ENCODE results near the gene CXCL1. TPM values are rescaled to one million over a fixed set of nuclear protein-coding genes. Genes with fewer than 3 reads are reported as not detected.
"Not testable (repeated sequence)": the region's sequence is repeated elsewhere in the genome, so short reads cannot be mapped to it uniquely, and the experiment has no call there.

The CXCL1 gene
- total RNA-seq, 2 donors from 2014 or later = 0.68 to 8.7 TPM

DNA sequence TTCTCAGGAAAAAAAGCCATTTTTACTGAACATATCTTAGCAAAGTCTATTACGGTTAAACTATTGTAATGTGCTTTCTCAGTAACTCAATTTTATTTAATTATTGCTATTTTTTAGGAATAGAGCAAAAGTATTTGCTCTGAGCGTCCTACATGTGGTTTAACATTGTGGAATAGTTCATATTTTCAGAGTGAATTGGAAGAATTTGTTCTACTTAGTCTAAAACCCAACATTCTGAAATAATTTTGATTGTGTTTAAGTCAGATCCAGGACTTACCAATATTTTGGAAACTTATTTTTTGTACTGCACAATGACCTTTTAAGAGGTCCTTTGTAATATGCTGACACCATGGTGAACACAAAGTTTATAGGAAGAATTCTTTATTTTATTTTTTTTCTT, 27.2 kb downstream of the CXCL1 start:
- H3K27me3 ChIP-seq (replicated peaks; ENCODE audit: insufficient read depth) = no peaks in the 10 kb centered on the region
- ATAC-seq (ENCODE audit: insufficient number of reproducible peaks, low FRiP score, low read depth) = no peak
- TF ChIP-seq CTCF (IDR thresholded peaks at IDR 0.05) = no peak
- no peak for DNase-seq (ENCODE audit: low spot score)
- H3K4me1 ChIP-seq (ENCODE audit: control insufficient read depth in 1 of 2, low read depth in 2 of 2) = no peaks in the 10 kb centered on the region
- H3K4me3 ChIP-seq = no peak overlapping the region
- no peaks in the 10 kb centered on the region for H3K36me3 ChIP-seq
- H3K9me3 ChIP-seq = no peaks in the 10 kb centered on the region
- H3K27ac ChIP-seq = no peak overlapping the region

GRCh38 chr4:73897380-73898136, 28.4 kb downstream of the CXCL1 start:
- Histone ChIP-seq H3K4me1 (ENCODE audit: control insufficient read depth in 1 of 2, low read depth in 2 of 2) (no peaks in the 10 kb centered on the region), H3K36me3 (no peaks in the 10 kb centered on the region), H3K27ac (no peak overlapping the region), H3K4me3 (no peak overlapping the region), H3K27me3 (replicated peaks; ENCODE audit: insufficient read depth) (no peaks in the 10 kb centered on the region), H3K9me3 (no peaks in the 10 kb centered on the region)
- DNase-seq (ENCODE audit: low spot score) (no peak), ATAC-seq (ENCODE audit: insufficient number of reproducible peaks, low FRiP score, low read depth) (no peak)
- TF ChIP-seq CTCF (IDR thresholded peaks at IDR 0.05) = no peak

GRCh38 chr4:73899338-73899737, 30.1 kb downstream of the CXCL1 start:
- H3K4me1 ChIP-seq (ENCODE audit: control insufficient read depth in 1 of 2, low read depth in 2 of 2); H3K27me3 ChIP-seq (replicated peaks; ENCODE audit: insufficient read depth); H3K9me3 ChIP-seq; H3K36me3 ChIP-seq; DNase-seq (ENCODE audit: low spot score); H3K4me3 ChIP-seq; ATAC-seq (ENCODE audit: insufficient number of reproducible peaks, low FRiP score, low read depth); H3K27ac ChIP-seq: not testable (repeated sequence)

DNA sequence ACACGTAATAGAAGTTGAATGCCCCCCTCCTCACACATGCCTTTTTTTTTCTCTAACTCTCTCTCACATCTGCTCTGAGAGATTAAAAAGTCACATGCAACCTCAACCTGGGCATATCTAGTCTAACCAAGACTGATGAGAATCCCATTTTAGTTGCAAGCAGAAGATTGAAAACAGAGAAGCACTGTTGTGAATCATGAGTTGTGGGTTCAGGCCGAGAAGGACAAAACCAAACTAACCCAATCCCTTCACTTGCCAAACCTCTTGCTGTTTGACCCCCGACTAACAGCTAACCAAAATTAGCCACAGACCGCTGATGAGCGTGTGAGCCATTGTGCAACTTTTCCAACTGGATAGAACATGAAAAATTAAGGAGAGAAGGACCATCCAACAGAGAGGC, 31.8 kb downstream of the CXCL1 start:
- no peaks in the 10 kb centered on the region for H3K27me3 ChIP-seq (replicated peaks; ENCODE audit: insufficient read depth)
- H3K9me3 ChIP-seq = no peaks in the 10 kb centered on the region
- H3K27ac ChIP-seq = no peak overlapping the region
- no peak overlapping the region for H3K4me3 ChIP-seq
- no peak for TF ChIP-seq CTCF (IDR thresholded peaks at IDR 0.05)
- no peaks in the 10 kb centered on the region for H3K36me3 ChIP-seq
- DNase-seq (ENCODE audit: low spot score) (no peak), ATAC-seq (ENCODE audit: insufficient number of reproducible peaks, low FRiP score, low read depth) (no peak)
- no peaks in the 10 kb centered on the region for H3K4me1 ChIP-seq (ENCODE audit: control insufficient read depth in 1 of 2, low read depth in 2 of 2)

GRCh38 chr4:73902038-73902637, 32.9 kb downstream of the CXCL1 start:
- Histone ChIP-seq H3K36me3 (no peaks in the 10 kb centered on the region), H3K4me3 (no peak overlapping the region), H3K4me1 (ENCODE audit: control insufficient read depth in 1 of 2, low read depth in 2 of 2) (no peaks in the 10 kb centered on the region), H3K9me3 (no peaks in the 10 kb centered on the region), H3K27me3 (replicated peaks; ENCODE audit: insufficient read depth) (no peaks in the 10 kb centered on the region), H3K27ac (no peak overlapping the region)
- no peak for TF ChIP-seq CTCF (IDR thresholded peaks at IDR 0.05)
- no peak for DNase-seq (ENCODE audit: low spot score)
- no peak for ATAC-seq (ENCODE audit: insufficient number of reproducible peaks, low FRiP score, low read depth)
